SHP77 treated with DMSO at 0.1 percent for 48 hours (cell line): ENCODE data around the gene KCNIP1.

Source experiments
- DNase-seq: peaks from one replicate; lab custom pipeline; 2025; lab: John Stamatoyannopoulos, UW

The KCNIP1 gene

GRCh38 chr5:170597109-170597751 is 93.4 kb downstream of the KCNIP1 start:
- DNase-seq = no peak

- DNase-seq = no peak
These were observed 94.1 kb downstream of the KCNIP1 start for GRCh38 chr5:170597872-170598271.

- no peak for DNase-seq
These were observed 95.9 kb downstream of the KCNIP1 start for GRCh38 chr5:170599756-170600155.

GRCh38 chr5:170601619-170602018 is 97.8 kb downstream of the KCNIP1 start:
- DNase-seq = no peak

- no peak for DNase-seq
These were observed 99.3 kb downstream of the KCNIP1 start for GRCh38 chr5:170603109-170603508.

GRCh38 chr5:170603578-170604565 is 100.1 kb downstream of the KCNIP1 start:
- no peak for DNase-seq

- DNase-seq = no peak
These were observed 103.1 kb downstream of the KCNIP1 start for GRCh38 chr5:170606941-170607340.

- no peak for DNase-seq
These were observed 107.8 kb downstream of the KCNIP1 start for GRCh38 chr5:170611449-170612090.

- DNase-seq = no peak
These were observed 108.4 kb downstream of the KCNIP1 start for GRCh38 chr5:170612256-170612678.

- no peak for DNase-seq
These were observed 110.3 kb downstream of the KCNIP1 start for GRCh38 chr5:170614065-170614490.

GRCh38 chr5:170614720-170615119 is 110.9 kb downstream of the KCNIP1 start:
- no peak for DNase-seq

GRCh38 chr5:170617533-170618490 is 114.0 kb downstream of the KCNIP1 start:
- no peak for DNase-seq

GRCh38 chr5:170619869-170620268 is 116.0 kb downstream of the KCNIP1 start:
- DNase-seq = no peak

- DNase-seq = no peak
These were observed 119.1 kb downstream of the KCNIP1 start for GRCh38 chr5:170622933-170623332.

GRCh38 chr5:170623576-170624181 is 119.9 kb downstream of the KCNIP1 start:
- DNase-seq = peak; percentile 10

- DNase-seq = no peak
These were observed 121.7 kb downstream of the KCNIP1 start for GRCh38 chr5:170625221-170626165.

GRCh38 chr5:170626507-170627150 is 122.8 kb downstream of the KCNIP1 start:
- no peak for DNase-seq

GRCh38 chr5:170627271-170627670 is 123.5 kb downstream of the KCNIP1 start:
- no peak for DNase-seq

- no peak for DNase-seq
These were observed 124.2 kb downstream of the KCNIP1 start for GRCh38 chr5:170628028-170628427.
